Ectodermal cell (in vitro differentiated cells): ENCODE results near the gene PRR16.

Source experiments
- H3K27ac ChIP-seq: 2 replicates; pipeline ENCODE4 v1.7.0; 2013; ENCODE audit warnings: mild to moderate bottlenecking, low read depth, low read length; ENCODE audit not compliant: insufficient read depth, poor library complexity, severe bottlenecking
- H3K27me3 ChIP-seq: 2 replicates; pipeline ENCODE4 v1.7.0; 2013; ENCODE audit warnings: mild to moderate bottlenecking, low read length; ENCODE audit not compliant: insufficient read depth, control insufficient read depth, poor library complexity, severe bottlenecking
- H3K36me3 ChIP-seq: one replicate; pipeline ENCODE4 v1.7.0; 2013; ENCODE audit warnings: low read length; ENCODE audit not compliant: control insufficient read depth, insufficient read depth
- H3K4me1 ChIP-seq: one replicate; pipeline ENCODE4 v1.7.0; 2013; ENCODE audit warnings: low read length; ENCODE audit not compliant: control insufficient read depth, insufficient read depth
- H3K4me3 ChIP-seq: 2 replicates; pipeline ENCODE4 v1.7.0; 2013; ENCODE audit warnings: low read depth, low read length, control low read depth; ENCODE audit not compliant: insufficient read depth
- H3K9me3 ChIP-seq: 2 replicates; pipeline ENCODE4 v1.7.0; 2013; ENCODE audit warnings: mild to moderate bottlenecking, low read length, moderate library complexity; ENCODE audit not compliant: control insufficient read depth
- WGBS, 2 experiments: methylation state at CpG; one replicate each; pipeline ENCODE4 v1.1.7; 2013; ENCODE audit warnings: missing lambda C conversion rate in 2 of 2; 5-methylcytosine and 5-hydroxymethylcytosine counted together

The PRR16 gene

GRCh38 chr5:120552638-120553037, 88.5 kb downstream of the PRR16 start:
- Histone ChIP-seq H3K27me3 (no peaks in the 10 kb centered on the region), H3K4me1 (no peaks in the 10 kb centered on the region), H3K27ac (no peak overlapping the region), H3K36me3 (no peaks in the 10 kb centered on the region), H3K4me3 (no peak overlapping the region), H3K9me3 (no peaks in the 10 kb centered on the region)
- WGBS, 2 experiments, result 98 to 100% methylated on average over 2 of the region's 3 CpGs

GRCh38 chr5:120555345-120555744, 91.2 kb downstream of the PRR16 start:
- Histone ChIP-seq H3K27ac (no peak overlapping the region), H3K4me3 (no peak overlapping the region), H3K4me1 (no peaks in the 10 kb centered on the region), H3K36me3 (no peaks in the 10 kb centered on the region), H3K9me3 (no peaks in the 10 kb centered on the region), H3K27me3 (no peaks in the 10 kb centered on the region)
- WGBS, 2 experiments, result 95 to 96% methylated on average over 1 to 2 of the region's 2 CpGs

- Histone ChIP-seq H3K27me3 (no peaks in the 10 kb centered on the region), H3K4me1 (no peaks in the 10 kb centered on the region), H3K36me3 (no peaks in the 10 kb centered on the region), H3K4me3 (no peak overlapping the region), H3K9me3 (no peaks in the 10 kb centered on the region), H3K27ac (no peak overlapping the region)
- 90 to 91% methylated on average over 4 of the region's 4 CpGs for WGBS, 2 experiments
Observed at GRCh38 chr5:120564013-120564412, 99.9 kb downstream of the PRR16 start.

GRCh38 chr5:120567066-120567465, 103.0 kb downstream of the PRR16 start:
- no peaks in the 10 kb centered on the region for H3K4me1 ChIP-seq
- H3K4me3 ChIP-seq, result no peak overlapping the region
- no peaks in the 10 kb centered on the region for H3K36me3 ChIP-seq
- WGBS, 2 experiments, result 58 to 100% methylated on average over 1 of the region's 1 CpG
- no peaks in the 10 kb centered on the region for H3K9me3 ChIP-seq
- H3K27ac ChIP-seq, result no peak overlapping the region
- no peaks in the 10 kb centered on the region for H3K27me3 ChIP-seq

- Histone ChIP-seq H3K27ac (no peak overlapping the region), H3K27me3 (no peaks in the 10 kb centered on the region), H3K4me3 (no peak overlapping the region), H3K36me3 (no peaks in the 10 kb centered on the region), H3K4me1 (no peaks in the 10 kb centered on the region), H3K9me3 (no peaks in the 10 kb centered on the region)
- 72 to 73% methylated on average over 4 of the region's 4 CpGs for WGBS, 2 experiments
Observed at GRCh38 chr5:120567921-120568320, 103.8 kb downstream of the PRR16 start.

- Histone ChIP-seq H3K4me3 (no peak overlapping the region), H3K9me3 (no peaks in the 10 kb centered on the region), H3K4me1 (no peaks in the 10 kb centered on the region), H3K27ac (no peak overlapping the region), H3K27me3 (no peaks in the 10 kb centered on the region), H3K36me3 (no peaks in the 10 kb centered on the region)
Observed at GRCh38 chr5:120568711-120569110, 104.6 kb downstream of the PRR16 start.

GRCh38 chr5:120576588-120576987, 112.5 kb downstream of the PRR16 start:
- Histone ChIP-seq H3K4me3 (no peak overlapping the region), H3K9me3 (no peaks in the 10 kb centered on the region), H3K4me1 (no peaks in the 10 kb centered on the region), H3K27me3 (no peaks in the 10 kb centered on the region), H3K36me3 (no peaks in the 10 kb centered on the region), H3K27ac (no peak overlapping the region)
- no CpG with 5 or more reads among the region's 1 CpG for WGBS, 2 experiments

GRCh38 chr5:120582635-120583034, 118.5 kb downstream of the PRR16 start:
- 78 to 82% methylated on average over 2 of the region's 2 CpGs for WGBS, 2 experiments
- no peak overlapping the region for H3K27ac ChIP-seq
- no peaks in the 10 kb centered on the region for H3K4me1 ChIP-seq
- no peak overlapping the region for H3K4me3 ChIP-seq
- H3K36me3 ChIP-seq, result no peaks in the 10 kb centered on the region
- H3K9me3 ChIP-seq, result no peaks in the 10 kb centered on the region
- no peaks in the 10 kb centered on the region for H3K27me3 ChIP-seq

GRCh38 chr5:120586646-120587045, 122.5 kb downstream of the PRR16 start:
- H3K36me3 ChIP-seq, result no peaks in the 10 kb centered on the region
- no peaks in the 10 kb centered on the region for H3K27me3 ChIP-seq
- H3K4me3 ChIP-seq, result no peak overlapping the region
- H3K9me3 ChIP-seq, result no peaks in the 10 kb centered on the region
- WGBS, 2 experiments, result 90 to 95% methylated on average over 1 of the region's 1 CpG
- H3K27ac ChIP-seq, result no peak overlapping the region
- H3K4me1 ChIP-seq, result no peaks in the 10 kb centered on the region

GRCh38 chr5:120591911-120592310, 127.8 kb downstream of the PRR16 start:
- WGBS, 2 experiments, result 94 to 100% methylated on average over 1 to 2 of the region's 2 CpGs
- no peaks in the 10 kb centered on the region for H3K27me3 ChIP-seq
- H3K4me3 ChIP-seq, result no peak overlapping the region
- H3K9me3 ChIP-seq, result no peaks in the 10 kb centered on the region
- no peaks in the 10 kb centered on the region for H3K4me1 ChIP-seq
- no peaks in the 10 kb centered on the region for H3K36me3 ChIP-seq
- no peak overlapping the region for H3K27ac ChIP-seq

GRCh38 chr5:120599576-120599975, 135.5 kb downstream of the PRR16 start:
- WGBS, 2 experiments, result 86 to 100% methylated on average over 1 to 2 of the region's 2 CpGs
- H3K27ac ChIP-seq, result no peak overlapping the region
- no peaks in the 10 kb centered on the region for H3K36me3 ChIP-seq
- no peak overlapping the region for H3K4me3 ChIP-seq
- no peaks in the 10 kb centered on the region for H3K4me1 ChIP-seq
- no peaks in the 10 kb centered on the region for H3K9me3 ChIP-seq
- no peaks in the 10 kb centered on the region for H3K27me3 ChIP-seq
